Natural killer cell (primary cell): ENCODE measurements around the gene ARHGAP6. TPM values are rescaled to one million over a fixed set of nuclear protein-coding genes. Genes with fewer than 3 reads are reported as not detected.

Source experiments
- ATAC-seq, 3 donors: fragments of 150-1000 bp in 2 of 3; fragments of 200-7000 bp in 1 of 3; cut with Tn5 transposase; 1 replicate in 1 of 3; 2 replicates in 2 of 3; pipeline ENCODE4 v1.10.0; 2021; ENCODE audit warnings: mild to moderate bottlenecking in 2 of 3, moderate library complexity in 2 of 3
- DNase-seq, 2 donors: peaks; one replicate each; pipeline versions ENCODE4 v3.0.0 to v3.0.0-alpha.2; 2013 to 2021; ENCODE audit warnings: mixed read lengths in 1 of 2
- H3K27ac ChIP-seq: one replicate; pipeline ENCODE4 v1.5.1; 2013; ENCODE audit warnings: mild to moderate bottlenecking, low read length
- H3K27me3 ChIP-seq: one replicate; pipeline ENCODE4 v1.6.1; 2013; ENCODE audit warnings: low read length; ENCODE audit not compliant: control insufficient read depth, insufficient read depth
- H3K36me3 ChIP-seq: one replicate; pipeline ENCODE4 v1.6.1; 2013; ENCODE audit warnings: low read length; ENCODE audit not compliant: control insufficient read depth, insufficient read depth
- H3K4me1 ChIP-seq: one replicate; pipeline ENCODE4 v1.6.1; 2013; ENCODE audit warnings: low read length; ENCODE audit not compliant: control insufficient read depth, insufficient read depth
- H3K4me3 ChIP-seq: one replicate; pipeline ENCODE4 v1.5.1; 2013; ENCODE audit warnings: low read length
- H3K9me3 ChIP-seq: one replicate; pipeline ENCODE4 v1.6.1; 2013; ENCODE audit warnings: low read length; ENCODE audit not compliant: control insufficient read depth, insufficient read depth
- H3K27ac Mint-ChIP-seq, 2 donors: one replicate each; pipeline ENCODE4 v1.8.0; 2022; ENCODE audit warnings: mild to moderate bottlenecking in 2 of 2, mixed read lengths in 2 of 2, moderate library complexity in 1 of 2
- H3K27me3 Mint-ChIP-seq, 2 donors: one replicate each; pipeline ENCODE4 v1.8.0; 2022; ENCODE audit warnings: low read depth in 2 of 2, mixed read lengths in 2 of 2
- H3K36me3 Mint-ChIP-seq: one replicate; pipeline ENCODE4 v1.8.0; 2022; ENCODE audit warnings: mixed read lengths
- H3K4me1 Mint-ChIP-seq, 2 donors: one replicate each; pipeline ENCODE4 v1.8.0; 2022; ENCODE audit warnings: mixed read lengths in 2 of 2
- H3K4me3 Mint-ChIP-seq: one replicate; pipeline ENCODE4 v1.8.0; 2022; ENCODE audit warnings: mild to moderate bottlenecking, moderate library complexity, mixed read lengths
- H3K9me3 Mint-ChIP-seq, 2 donors: one replicate each; pipeline ENCODE4 v1.8.0; 2022; ENCODE audit warnings: mixed read lengths in 2 of 2
- CTCF ChIP-seq: fragments of 200-600 bp; IDR thresholded peaks from one replicate; pipeline ENCODE4 v1.8.0; 2022; ENCODE audit warnings: antibody characterized with exemption
- WGBS: methylation state at CpG from one replicate; pipeline ENCODE4 v1.1.7; 2013; ENCODE audit warnings: missing lambda C conversion rate; ENCODE audit not compliant: insufficient coverage; 5-methylcytosine and 5-hydroxymethylcytosine counted together
- intact Hi-C: fragments of 100-400 bp; cut with micrococcal nuclease; formaldehyde crosslinking; loops from one replicate; pipeline ENCODE4 v1.14.2; 2022
- total RNA-seq, 4 donors: library from RNA; stranded (reverse); fragments of 120-200 nt in 1 of 4; gene quantifications; one replicate each; pipeline versions ENCODE4 v1.2.3 to v1.2.4, GENCODE V29; 2013 to 2022

ARHGAP6 gene
- total RNA-seq, 3 donors from 2014 or later (not counting 1 experiment from before 2014, with no cell fraction given) = 0.32 to 1.9 (median 1.8) TPM

DNA sequence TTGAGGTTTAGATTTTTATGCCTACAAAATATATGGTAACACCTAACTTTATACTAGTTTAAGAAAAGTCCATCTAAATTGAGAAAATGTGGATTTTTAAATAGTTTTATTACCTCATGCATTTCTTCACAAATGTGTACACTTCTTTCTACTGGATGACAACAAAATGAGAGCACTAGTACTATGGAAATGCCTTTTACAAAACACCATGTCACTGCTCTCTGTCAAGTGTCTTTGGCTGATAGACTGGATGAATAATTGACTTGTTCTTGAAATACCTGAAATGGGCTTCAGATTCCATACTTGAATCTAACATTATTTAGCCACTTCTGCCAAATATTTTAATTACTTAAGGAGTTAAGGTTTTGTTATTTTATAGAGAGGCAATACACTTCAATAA is 323.0 kb downstream of the ARHGAP6 start:
- H3K27me3 ChIP-seq = no peaks in the 10 kb centered on the region
- no peaks in the 10 kb centered on the region for H3K4me1 ChIP-seq
- no peak for ATAC-seq
- no peak for TF ChIP-seq CTCF
- no peaks in the 10 kb centered on the region for H3K9me3 ChIP-seq
- Mint-ChIP-seq H3K27me3 (peaks cover 0 to 2% of the 10 kb centered on the region in 2 donors), H3K9me3 (peaks cover 0 to 9% of the 10 kb centered on the region in 2 donors), H3K27ac (no peak overlapping the region), H3K4me1 (no peaks in the 10 kb centered on the region), H3K36me3 (no peaks in the 10 kb centered on the region), H3K4me3 (no peak overlapping the region)
- H3K27ac ChIP-seq = no peak overlapping the region
- no peak overlapping the region for H3K4me3 ChIP-seq
- intact Hi-C loops = no loop called here
- no peak for DNase-seq
- no peaks in the 10 kb centered on the region for H3K36me3 ChIP-seq

DNA sequence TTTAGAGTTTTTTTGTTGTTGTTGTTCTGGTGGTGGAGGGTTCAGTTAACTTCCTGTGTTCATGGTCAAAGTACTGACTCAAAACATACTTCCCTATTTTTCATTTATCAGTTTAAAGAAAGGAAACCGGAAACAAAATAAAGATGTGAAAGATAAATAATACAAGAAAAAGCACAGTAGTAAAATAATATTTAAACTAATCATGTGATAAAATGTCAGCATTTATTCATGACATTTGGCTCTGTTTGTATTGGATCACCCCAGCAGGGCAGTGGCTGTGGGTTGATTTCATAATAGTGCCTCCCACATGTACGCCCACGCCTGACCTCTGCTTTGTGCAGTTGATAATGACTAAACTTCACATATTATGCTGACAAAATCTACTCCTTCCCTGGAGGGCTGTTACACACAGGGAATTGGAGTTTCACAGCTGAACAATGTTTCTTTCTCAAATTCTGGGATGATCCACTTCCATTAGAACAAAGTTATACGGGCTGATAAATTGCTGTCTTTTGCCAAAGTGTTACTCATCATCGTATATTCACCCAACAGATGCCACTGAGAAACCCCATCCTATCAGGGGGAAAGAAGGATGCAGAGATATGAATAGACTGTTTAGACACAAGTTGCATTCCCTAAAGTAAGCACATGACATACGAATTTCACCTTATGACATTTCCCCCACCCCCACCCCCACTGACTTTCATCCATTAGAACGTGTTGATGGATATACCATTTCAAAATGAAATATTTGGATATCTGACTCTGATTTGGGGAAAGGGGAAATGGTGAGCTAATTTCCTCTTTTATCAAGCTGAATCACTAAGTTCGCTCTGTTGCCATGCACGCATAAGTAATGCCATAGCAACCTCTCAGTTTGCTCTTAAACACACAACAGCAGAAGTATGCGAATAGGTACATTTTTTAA is 324.2 kb downstream of the ARHGAP6 start:
- H3K9me3 Mint-ChIP-seq = peaks cover 0 to 9% of the 10 kb centered on the region in 2 donors
- ATAC-seq (peak in 1 of 3 donors; percentile 37), DNase-seq (peak in 1 of 2 donors; percentile 1)
- no peaks in the 10 kb centered on the region for H3K36me3 Mint-ChIP-seq
- H3K27ac Mint-ChIP-seq = no peak overlapping the region
- intact Hi-C loops = no loop called here
- no peak overlapping the region for H3K4me3 Mint-ChIP-seq
- no peaks in the 10 kb centered on the region for H3K27me3 ChIP-seq
- no peak for TF ChIP-seq CTCF
- no peaks in the 10 kb centered on the region for H3K4me1 Mint-ChIP-seq
- no peaks in the 10 kb centered on the region for H3K36me3 ChIP-seq
- H3K27ac ChIP-seq = peak overlapping the region; percentile 86
- 8% methylated on average over 5 of the region's 10 CpGs for WGBS
- no peaks in the 10 kb centered on the region for H3K9me3 ChIP-seq
- H3K4me1 ChIP-seq = no peaks in the 10 kb centered on the region
- H3K4me3 ChIP-seq = no peak overlapping the region
- peaks cover 0 to 2% of the 10 kb centered on the region in 2 donors for H3K27me3 Mint-ChIP-seq

DNA sequence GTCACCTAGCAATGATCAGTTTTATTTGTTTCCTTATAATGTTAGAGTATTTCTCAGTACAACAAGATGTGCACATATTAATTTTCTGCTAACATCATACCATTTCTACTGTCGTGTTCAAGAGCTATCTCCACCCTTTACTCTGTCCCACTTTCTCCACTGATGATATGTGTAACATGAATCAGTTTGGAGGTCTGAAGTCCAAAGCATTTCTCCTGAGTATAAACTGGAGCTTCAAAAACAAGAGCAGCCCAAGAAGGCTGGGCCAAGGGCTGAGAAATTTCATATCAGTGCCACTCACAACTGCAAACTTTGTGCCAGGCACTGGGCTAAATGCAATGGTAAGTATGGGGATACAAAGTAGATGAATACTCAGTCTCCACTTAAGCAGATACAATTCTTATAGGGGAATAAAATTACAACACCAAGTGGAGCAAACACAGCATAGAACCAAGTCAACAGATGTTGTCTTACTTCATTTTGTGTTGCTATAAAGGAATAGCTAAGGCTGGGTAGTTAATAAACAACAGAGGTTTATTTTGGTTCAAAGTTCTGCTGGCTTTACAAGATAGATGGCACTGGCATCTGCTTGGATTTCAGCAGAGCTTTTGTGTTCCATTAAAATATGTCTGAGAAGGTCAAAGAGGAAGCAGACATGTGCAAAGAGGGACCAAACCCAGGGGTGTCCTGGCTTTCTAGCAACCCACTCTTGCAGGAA is 328.3 kb downstream of the ARHGAP6 start:
- Histone ChIP-seq H3K4me3 (no peak overlapping the region), H3K27ac (no peak overlapping the region), H3K36me3 (no peaks in the 10 kb centered on the region), H3K4me1 (no peaks in the 10 kb centered on the region), H3K9me3 (no peaks in the 10 kb centered on the region), H3K27me3 (no peaks in the 10 kb centered on the region)
- intact Hi-C loops = no loop called here
- DNase-seq (no peak), ATAC-seq (no peak)
- Mint-ChIP-seq H3K9me3 (peaks cover 0 to 9% of the 10 kb centered on the region in 2 donors), H3K36me3 (no peaks in the 10 kb centered on the region), H3K4me3 (no peak overlapping the region), H3K27ac (no peak overlapping the region), H3K27me3 (peaks cover 0 to 2% of the 10 kb centered on the region in 2 donors), H3K4me1 (no peaks in the 10 kb centered on the region)
- WGBS = no CpG with 5 or more reads among the region's 1 CpG
- TF ChIP-seq CTCF = no peak
